Measurements from ENCODE around the gene PLCH1.
A peak's percentile ranks its signal among the peaks of the same experiment; 100 is the strongest.

DNA sequence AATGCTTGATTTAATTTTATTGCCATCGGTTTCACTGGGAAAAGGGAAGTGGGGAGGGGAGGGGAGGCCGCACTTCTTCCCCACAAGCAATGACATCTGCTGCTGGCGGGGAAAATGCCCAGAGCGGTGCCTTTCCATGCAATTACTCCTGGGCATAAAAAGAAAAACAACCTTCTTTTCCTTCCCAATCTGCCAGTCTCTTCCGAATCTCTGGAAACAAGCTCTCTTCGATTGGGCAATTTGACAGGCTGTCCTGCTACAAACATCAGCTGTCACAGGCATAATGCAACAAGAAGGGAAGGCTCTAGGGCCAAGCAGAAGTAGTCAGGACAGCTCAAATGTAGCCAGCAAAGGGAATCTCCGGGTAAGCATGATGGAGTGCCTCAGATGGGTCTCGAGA is 358.0 kb downstream of the PLCH1 start:
- TF ChIP-seq, protein P1, sequence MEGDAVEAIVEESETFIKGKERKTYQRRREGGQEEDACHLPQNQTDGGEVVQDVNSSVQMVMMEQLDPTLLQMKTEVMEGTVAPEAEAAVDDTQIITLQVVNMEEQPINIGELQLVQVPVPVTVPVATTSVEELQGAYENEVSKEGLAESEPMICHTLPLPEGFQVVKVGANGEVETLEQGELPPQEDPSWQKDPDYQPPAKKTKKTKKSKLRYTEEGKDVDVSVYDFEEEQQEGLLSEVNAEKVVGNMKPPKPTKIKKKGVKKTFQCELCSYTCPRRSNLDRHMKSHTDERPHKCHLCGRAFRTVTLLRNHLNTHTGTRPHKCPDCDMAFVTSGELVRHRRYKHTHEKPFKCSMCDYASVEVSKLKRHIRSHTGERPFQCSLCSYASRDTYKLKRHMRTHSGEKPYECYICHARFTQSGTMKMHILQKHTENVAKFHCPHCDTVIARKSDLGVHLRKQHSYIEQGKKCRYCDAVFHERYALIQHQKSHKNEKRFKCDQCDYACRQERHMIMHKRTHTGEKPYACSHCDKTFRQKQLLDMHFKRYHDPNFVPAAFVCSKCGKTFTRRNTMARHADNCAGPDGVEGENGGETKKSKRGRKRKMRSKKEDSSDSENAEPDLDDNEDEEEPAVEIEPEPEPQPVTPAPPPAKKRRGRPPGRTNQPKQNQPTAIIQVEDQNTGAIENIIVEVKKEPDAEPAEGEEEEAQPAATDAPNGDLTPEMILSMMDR (IDR thresholded peaks at IDR 0.05) = no peak
- TF ChIP-seq POLR2A (IDR thresholded peaks at IDR 0.05) (no peak), EP300 (IDR thresholded peaks at IDR 0.05) (no peak), POLR2AphosphoS5 (IDR thresholded peaks at IDR 0.05) (peak in 1 of 2 donors; percentile 25)
